ENCODE results near the gene GFPT1.
"Not testable (repeated sequence)": the region's sequence is repeated elsewhere in the genome, so short reads cannot be mapped to it uniquely, and the experiment has no call there.

GFPT1 gene

GRCh38 chr2:69386789-69387734 lies at the start of gene GFPT1:
Gene GFPT1, minus strand, starts transcription at chr2:69387227. Its CDS starts 156 bp downstream, at chr2:69387071.
- DNase-seq: peak; percentile 95

- DNase-seq: no peak
These were observed 49.5 kb upstream of the GFPT1 start for GRCh38 chr2:69436596-69436937.

GRCh38 chr2:69434753-69435152 lies 47.7 kb upstream of the GFPT1 start:
- no peak for DNase-seq

GRCh38 chr2:69429491-69430183 lies 42.6 kb upstream of the GFPT1 start:
- DNase-seq: no peak

GRCh38 chr2:69428981-69429380 lies 42.0 kb upstream of the GFPT1 start:
- no peak for DNase-seq

GRCh38 chr2:69424419-69424818 lies 37.4 kb upstream of the GFPT1 start:
- DNase-seq: no peak

GRCh38 chr2:69422198-69422597 lies 35.2 kb upstream of the GFPT1 start:
- no peak for DNase-seq

GRCh38 chr2:69419111-69419510 lies 32.1 kb upstream of the GFPT1 start:
- not testable (repeated sequence) for DNase-seq

GRCh38 chr2:69416147-69416546 lies 29.1 kb upstream of the GFPT1 start:
- DNase-seq: no peak

- no peak for DNase-seq
These were observed 24.1 kb upstream of the GFPT1 start for GRCh38 chr2:69411120-69411519.

- DNase-seq: no peak
These were observed 18.3 kb upstream of the GFPT1 start for GRCh38 chr2:69405306-69405705.

GRCh38 chr2:69400121-69400520 lies 13.1 kb upstream of the GFPT1 start:
- no peak for DNase-seq

- DNase-seq: no peak
These were observed 10.2 kb upstream of the GFPT1 start for GRCh38 chr2:69397234-69397633.

GRCh38 chr2:69395866-69396265 lies 8.8 kb upstream of the GFPT1 start:
- DNase-seq: no peak

GRCh38 chr2:69393963-69394362 lies 6.9 kb upstream of the GFPT1 start:
- no peak for DNase-seq

GRCh38 chr2:69390471-69390870 lies 3.4 kb upstream of the GFPT1 start:
- DNase-seq: no peak

GRCh38 chr2:69390001-69390400 lies 3.0 kb upstream of the GFPT1 start:
- no peak for DNase-seq

- no peak for DNase-seq
These were observed 2.2 kb upstream of the GFPT1 start for GRCh38 chr2:69389271-69389670.

GRCh38 chr2:69387770-69388481 lies 899 bp upstream of the GFPT1 start:
- DNase-seq: no peak

GRCh38 chr2:69386360-69386759 lies 667 bp downstream of the GFPT1 start:
- peak; percentile 20 for DNase-seq

GRCh38 chr2:69385443-69386151 lies 1.4 kb downstream of the GFPT1 start:
- DNase-seq: no peak

GRCh38 chr2:69384618-69385081 lies 2.4 kb downstream of the GFPT1 start:
- DNase-seq: no peak

All from activated CD4-positive, alpha-beta T cell treated with anti-CD3 and anti-CD28 coated beads, Interleukin-2, Interleukin-6, amounts not matched to agents 100 ng/mL and 50 ng/mL, durations not matched to agents 16 hours and 8 hours (primary cell).